HepG2 (cell line): Measurements from ENCODE around the gene HDLBP. TPM values are rescaled to one million over a fixed set of nuclear protein-coding genes. Genes with fewer than 3 reads are reported as not detected.
A peak's percentile ranks its signal among the peaks of the same experiment; 100 is the strongest.

Experiments used
- EED ChIP-seq: sonication (generic); formaldehyde crosslinking; IDR thresholded peaks from 2 replicates; pipeline ENCODE4 v1.5.0; 2020; ENCODE audit warnings: mild to moderate bottlenecking, missing genetic modification reagents
- ELF4 ChIP-seq: sonication (generic); formaldehyde crosslinking; IDR thresholded peaks from 2 replicates; pipeline ENCODE4 v1.5.0; 2020; ENCODE audit warnings: missing genetic modification reagents, mild to moderate bottlenecking, moderate library complexity, borderline replicate concordance
- GLI4 ChIP-seq: sonication (generic); formaldehyde crosslinking; IDR thresholded peaks from 2 replicates; pipeline ENCODE4 v1.5.1; 2020; ENCODE audit warnings: missing genetic modification reagents, mild to moderate bottlenecking, moderate library complexity, borderline replicate concordance
- HDAC1 ChIP-seq: sonication (generic); formaldehyde crosslinking; IDR thresholded peaks from 2 replicates; pipeline ENCODE4 v1.5.1; 2020; ENCODE audit warnings: mild to moderate bottlenecking, missing genetic modification reagents
- KDM2A ChIP-seq: sonication (generic); formaldehyde crosslinking; IDR thresholded peaks from 2 replicates; pipeline ENCODE4 v1.4.0; 2020; ENCODE audit warnings: low read depth, missing genetic modification reagents, borderline replicate concordance
- MTA1 ChIP-seq: sonication (generic); formaldehyde crosslinking; IDR thresholded peaks from 2 replicates; pipeline ENCODE4 v1.4.0; 2020; ENCODE audit warnings: missing genetic modification reagents, mild to moderate bottlenecking, borderline replicate concordance
- NFE2L2 ChIP-seq: fragments of 150-350 bp; IDR thresholded peaks from 2 replicates; pipeline ENCODE4 v1.6.1; 2014; ENCODE audit warnings: low read length
- PAX8 ChIP-seq: sonication (generic); formaldehyde crosslinking; IDR thresholded peaks from 2 replicates; pipeline ENCODE4 v1.8.0; 2022; ENCODE audit warnings: mild to moderate bottlenecking, missing genetic modification reagents, borderline replicate concordance
- POLR2AphosphoS5 ChIP-seq: IDR thresholded peaks from 2 replicates; pipeline ENCODE4 v1.6.1; 2012; ENCODE audit warnings: low read depth, low read length
- SMAD1 ChIP-seq: sonication (generic); formaldehyde crosslinking; IDR thresholded peaks from 2 replicates; pipeline ENCODE4 v1.4.0; 2020; ENCODE audit warnings: missing genetic modification reagents, low read depth, mild to moderate bottlenecking, borderline replicate concordance
- SP2 ChIP-seq: sonication (generic); formaldehyde crosslinking; IDR thresholded peaks from 2 replicates; pipeline ENCODE4 v1.5.1; 2020; ENCODE audit warnings: mild to moderate bottlenecking, missing genetic modification reagents
- ZNF326 ChIP-seq: sonication (generic); formaldehyde crosslinking; IDR thresholded peaks from 2 replicates; pipeline ENCODE4 v1.4.0; 2020; ENCODE audit warnings: missing genetic modification reagents, borderline replicate concordance
- ZNF749 ChIP-seq: sonication (generic); formaldehyde crosslinking; IDR thresholded peaks from 2 replicates; pipeline ENCODE4 v1.8.0; 2022; ENCODE audit warnings: mild to moderate bottlenecking, missing genetic modification reagents, moderate library complexity, borderline replicate concordance
- ZSCAN9 ChIP-seq: IDR thresholded peaks from 2 replicates; pipeline ENCODE4 v1.6.1; 2016; ENCODE audit warnings: borderline replicate concordance
- polyA plus RNA-seq, 8 experiments: library from polyadenylated mRNA; depleted of rRNA in 3 of 8; stranded (reverse) in 7 of 8; unstranded in 1 of 8; fragments of >200 nt; fragmentation: Illumina TruSeq in 4 of 8; extraction: Trizol in 4 of 8; gene quantifications; 2 replicates each; pipeline versions ENCODE4 v1.2.1 to v1.2.3, GENCODE V29; 2011 to 2016; ENCODE audit warnings: low read depth in 4 of 8, missing spikeins in 1 of 8, mixed read lengths in 1 of 8; ENCODE audit not compliant: insufficient read depth in 1 of 8
- total RNA-seq, 5 experiments: library from RNA; depleted of rRNA; stranded (reverse); fragments of >200 nt; fragmentation: Illumina TruSeq; extraction: Trizol; gene quantifications; 2 replicates each; pipeline ENCODE4 v1.2.3, GENCODE V29; 2016; ENCODE audit warnings: low read depth in 1 of 5
- TF ChIP-seq, protein P1 (sequence below): sonication (generic); formaldehyde crosslinking; IDR thresholded peaks from 2 replicates; pipeline ENCODE4 v1.5.0; 2020; ENCODE audit warnings: mild to moderate bottlenecking, missing genetic modification reagents, borderline replicate concordance
- TF ChIP-seq, protein P2 (sequence below): sonication (generic); formaldehyde crosslinking; IDR thresholded peaks from 2 replicates; pipeline ENCODE4 v1.4.0; 2020; ENCODE audit warnings: missing genetic modification reagents
- TF ChIP-seq, protein P3 (sequence below): sonication (generic); formaldehyde crosslinking; IDR thresholded peaks from 2 replicates; pipeline ENCODE4 v1.4.0; 2020; ENCODE audit warnings: missing genetic modification reagents
- TF ChIP-seq, protein P4 (sequence below): sonication (generic); formaldehyde crosslinking; IDR thresholded peaks from 2 replicates; pipeline ENCODE4 v1.4.0; 2020; ENCODE audit warnings: missing genetic modification reagents, borderline replicate concordance
- TF ChIP-seq, protein P5 (sequence below): sonication (generic); formaldehyde crosslinking; IDR thresholded peaks from 2 replicates; pipeline ENCODE4 v1.5.0; 2020; ENCODE audit warnings: missing genetic modification reagents
- TF ChIP-seq, protein P6 (sequence below): sonication (generic); formaldehyde crosslinking; IDR thresholded peaks from 2 replicates; pipeline ENCODE4 v1.8.1; 2023; ENCODE audit warnings: mild to moderate bottlenecking, moderate library complexity, missing genetic modification reagents
- TF ChIP-seq, protein P7 (sequence below): sonication (generic); formaldehyde crosslinking; IDR thresholded peaks from 2 replicates; pipeline ENCODE4 v1.8.0; 2022; ENCODE audit warnings: mild to moderate bottlenecking, missing genetic modification reagents, moderate library complexity

HDLBP gene
- total and polyA plus RNA-seq, 2 of the 13 experiments (the other 11 are each of a cell fraction or from before 2014, with no cell fraction given), result 464 to 707 TPM

DNA sequence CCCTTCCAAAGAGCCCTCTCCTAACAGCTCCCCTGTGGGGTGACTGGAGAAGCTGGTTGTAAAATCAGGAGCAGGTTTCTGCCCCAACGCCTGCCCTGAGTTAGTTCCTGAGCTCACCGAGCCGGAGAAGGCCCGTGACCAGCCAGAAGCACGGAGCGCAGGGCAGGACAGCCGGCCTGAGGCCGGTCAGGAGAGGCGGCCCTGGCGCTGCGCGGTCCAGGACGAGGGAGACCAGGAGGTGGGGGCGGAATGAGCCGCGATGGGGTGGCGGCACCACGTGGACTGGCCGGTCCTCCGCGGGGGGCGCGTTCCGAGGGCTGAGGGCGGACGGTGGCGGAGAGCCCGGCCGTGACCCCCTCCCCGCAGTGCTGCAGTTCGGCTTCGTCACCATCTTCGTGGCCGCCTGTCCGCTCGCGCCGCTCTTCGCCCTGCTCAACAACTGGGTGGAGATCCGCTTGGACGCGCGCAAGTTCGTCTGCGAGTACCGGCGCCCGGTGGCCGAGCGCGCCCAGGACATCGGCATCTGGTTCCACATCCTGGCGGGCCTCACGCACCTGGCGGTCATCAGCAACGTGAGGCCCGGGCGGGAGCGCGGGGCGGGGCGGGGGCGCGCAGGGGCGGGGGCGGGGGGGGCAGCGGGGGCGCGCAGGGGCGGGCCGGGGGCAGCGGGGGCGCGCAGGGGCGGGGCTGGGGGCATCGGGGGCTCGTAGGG lies 98.0 kb downstream of the HDLBP start (continued):
- TF ChIP-seq, protein P1, sequence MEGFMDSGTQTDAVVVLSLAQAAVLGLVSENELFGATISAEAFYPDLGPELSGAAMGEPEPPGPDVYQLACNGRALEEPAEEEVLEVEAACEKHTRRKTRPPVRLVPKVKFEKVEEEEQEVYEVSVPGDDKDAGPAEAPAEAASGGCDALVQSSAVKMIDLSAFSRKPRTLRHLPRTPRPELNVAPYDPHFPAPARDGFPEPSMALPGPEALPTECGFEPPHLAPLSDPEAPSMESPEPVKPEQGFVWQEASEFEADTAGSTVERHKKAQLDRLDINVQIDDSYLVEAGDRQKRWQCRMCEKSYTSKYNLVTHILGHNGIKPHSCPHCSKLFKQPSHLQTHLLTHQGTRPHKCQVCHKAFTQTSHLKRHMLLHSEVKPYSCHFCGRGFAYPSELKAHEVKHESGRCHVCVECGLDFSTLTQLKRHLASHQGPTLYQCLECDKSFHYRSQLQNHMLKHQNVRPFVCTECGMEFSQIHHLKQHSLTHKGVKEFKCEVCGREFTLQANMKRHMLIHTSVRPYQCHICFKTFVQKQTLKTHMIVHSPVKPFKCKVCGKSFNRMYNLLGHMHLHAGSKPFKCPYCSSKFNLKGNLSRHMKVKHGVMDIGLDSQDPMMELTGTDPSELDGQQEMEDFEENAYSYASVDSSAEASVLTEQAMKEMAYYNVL (CRISPR knock-in tag), result peak; percentile 89
- TF ChIP-seq, protein P2, sequence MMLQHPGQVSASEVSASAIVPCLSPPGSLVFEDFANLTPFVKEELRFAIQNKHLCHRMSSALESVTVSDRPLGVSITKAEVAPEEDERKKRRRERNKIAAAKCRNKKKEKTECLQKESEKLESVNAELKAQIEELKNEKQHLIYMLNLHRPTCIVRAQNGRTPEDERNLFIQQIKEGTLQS (CRISPR knock-in tag), result peak; percentile 69
- TF ChIP-seq ZNF749 (peak; percentile 72), HDAC1 (CRISPR knock-in tag) (peak; percentile 81), EED (peak; percentile 74), SMAD1 (CRISPR knock-in tag) (peak; percentile 93; the same call in 1 of the 2 replicates), ZNF326 (CRISPR knock-in tag) (no peak), NFE2L2 (no peak), POLR2AphosphoS5 (peak; percentile 40; the same call in 1 of the 2 replicates), MTA1 (CRISPR knock-in tag) (peak; percentile 54; the same call in 1 of the 2 replicates), KDM2A (CRISPR knock-in tag) (peak; percentile 93), ZSCAN9 (peak; percentile 33; the same call in 1 of the 2 replicates), PAX8 (CRISPR knock-in tag) (0 out of 2 replicates have a peak, but pooled peaks have one; percentile 45), GLI4 (CRISPR knock-in tag) (no peak), SP2 (no peak), ELF4 (CRISPR knock-in tag) (no peak)
- TF ChIP-seq, protein P3, sequence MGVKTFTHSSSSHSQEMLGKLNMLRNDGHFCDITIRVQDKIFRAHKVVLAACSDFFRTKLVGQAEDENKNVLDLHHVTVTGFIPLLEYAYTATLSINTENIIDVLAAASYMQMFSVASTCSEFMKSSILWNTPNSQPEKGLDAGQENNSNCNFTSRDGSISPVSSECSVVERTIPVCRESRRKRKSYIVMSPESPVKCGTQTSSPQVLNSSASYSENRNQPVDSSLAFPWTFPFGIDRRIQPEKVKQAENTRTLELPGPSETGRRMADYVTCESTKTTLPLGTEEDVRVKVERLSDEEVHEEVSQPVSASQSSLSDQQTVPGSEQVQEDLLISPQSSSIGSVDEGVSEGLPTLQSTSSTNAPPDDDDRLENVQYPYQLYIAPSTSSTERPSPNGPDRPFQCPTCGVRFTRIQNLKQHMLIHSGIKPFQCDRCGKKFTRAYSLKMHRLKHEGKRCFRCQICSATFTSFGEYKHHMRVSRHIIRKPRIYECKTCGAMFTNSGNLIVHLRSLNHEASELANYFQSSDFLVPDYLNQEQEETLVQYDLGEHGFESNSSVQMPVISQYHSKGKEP (CRISPR knock-in tag), result peak; percentile 14; the same call in 1 of the 2 replicates
- TF ChIP-seq, protein P4, sequence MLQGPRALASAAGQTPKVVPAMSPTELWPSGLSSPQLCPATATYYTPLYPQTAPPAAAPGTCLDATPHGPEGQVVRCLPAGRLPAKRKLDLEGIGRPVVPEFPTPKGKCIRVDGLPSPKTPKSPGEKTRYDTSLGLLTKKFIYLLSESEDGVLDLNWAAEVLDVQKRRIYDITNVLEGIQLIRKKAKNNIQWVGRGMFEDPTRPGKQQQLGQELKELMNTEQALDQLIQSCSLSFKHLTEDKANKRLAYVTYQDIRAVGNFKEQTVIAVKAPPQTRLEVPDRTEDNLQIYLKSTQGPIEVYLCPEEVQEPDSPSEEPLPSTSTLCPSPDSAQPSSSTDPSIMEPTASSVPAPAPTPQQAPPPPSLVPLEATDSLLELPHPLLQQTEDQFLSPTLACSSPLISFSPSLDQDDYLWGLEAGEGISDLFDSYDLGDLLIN, result no peak
- TF ChIP-seq, protein P5, sequence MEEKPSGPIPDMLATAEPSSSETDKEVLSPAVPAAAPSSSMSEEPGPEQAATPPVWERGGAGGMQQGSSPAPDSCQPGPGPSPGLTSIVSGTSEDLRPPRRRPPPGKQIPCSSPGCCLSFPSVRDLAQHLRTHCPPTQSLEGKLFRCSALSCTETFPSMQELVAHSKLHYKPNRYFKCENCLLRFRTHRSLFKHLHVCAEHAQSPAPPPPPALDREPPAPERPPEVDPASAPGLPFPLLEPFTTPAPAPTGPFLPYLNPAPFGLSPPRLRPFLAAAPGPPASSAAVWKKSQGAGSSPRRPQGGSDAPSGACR (CRISPR knock-in tag), result peak; percentile 90; the same call in 1 of the 2 replicates
- TF ChIP-seq, protein P6, sequence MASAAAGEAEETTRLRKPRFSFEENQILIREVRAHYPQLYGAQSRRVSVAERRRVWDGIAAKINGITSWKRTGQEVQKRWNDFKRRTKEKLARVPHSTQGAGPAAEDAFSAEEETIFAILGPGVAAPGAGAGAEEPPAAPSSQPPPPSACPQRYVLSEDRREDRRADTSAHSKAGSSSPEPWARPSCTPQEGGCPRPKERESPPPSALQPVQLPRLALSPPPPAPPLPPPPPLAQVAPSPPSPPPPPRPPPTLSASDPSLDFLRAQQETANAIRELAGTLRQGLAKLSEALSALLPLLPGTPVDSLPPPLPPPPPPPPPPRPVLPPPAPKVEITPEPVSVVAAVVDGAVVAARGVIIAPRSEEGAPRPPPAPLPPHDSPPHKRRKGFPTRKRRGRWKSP (CRISPR knock-in tag), result peak; percentile 74; the same call in 1 of the 2 replicates
- TF ChIP-seq, protein P7, sequence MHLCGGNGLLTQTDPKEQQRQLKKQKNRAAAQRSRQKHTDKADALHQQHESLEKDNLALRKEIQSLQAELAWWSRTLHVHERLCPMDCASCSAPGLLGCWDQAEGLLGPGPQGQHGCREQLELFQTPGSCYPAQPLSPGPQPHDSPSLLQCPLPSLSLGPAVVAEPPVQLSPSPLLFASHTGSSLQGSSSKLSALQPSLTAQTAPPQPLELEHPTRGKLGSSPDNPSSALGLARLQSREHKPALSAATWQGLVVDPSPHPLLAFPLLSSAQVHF (CRISPR knock-in tag), result peak; percentile 27; the same call in 1 of the 2 replicates
